ENCODE results near the gene MUTYH.
"Not testable (repeated sequence)": the region's sequence is repeated elsewhere in the genome, so short reads cannot be mapped to it uniquely, and the experiment has no call there.

The MUTYH gene

GRCh38 chr1:45321444-45321843 is 18.8 kb downstream of the MUTYH start:
- DNase-seq, result no peak

- DNase-seq, result no peak
Observed at GRCh38 chr1:45319761-45320160, 20.5 kb downstream of the MUTYH start.

GRCh38 chr1:45317166-45317565 is 23.1 kb downstream of the MUTYH start:
- no peak for DNase-seq

GRCh38 chr1:45314266-45314665 is 26.0 kb downstream of the MUTYH start:
- no peak for DNase-seq

- DNase-seq, result no peak
Observed at GRCh38 chr1:45306905-45307304, 33.3 kb downstream of the MUTYH start.

- DNase-seq, result no peak
Observed at GRCh38 chr1:45306319-45306718, 33.9 kb downstream of the MUTYH start.

GRCh38 chr1:45305231-45305630 is 35.0 kb downstream of the MUTYH start:
- no peak for DNase-seq

GRCh38 chr1:45304311-45305081 is 35.7 kb downstream of the MUTYH start:
- peak; percentile 53 for DNase-seq

GRCh38 chr1:45303520-45304310 is 36.5 kb downstream of the MUTYH start:
- DNase-seq, result peak; percentile 98

GRCh38 chr1:45302505-45303150 is 37.6 kb downstream of the MUTYH start:
- DNase-seq, result no peak

- no peak for DNase-seq
Observed at GRCh38 chr1:45300669-45300997, 39.6 kb downstream of the MUTYH start.

- DNase-seq, result peak; percentile 74
Observed at GRCh38 chr1:45299981-45300668, 40.1 kb downstream of the MUTYH start.

- DNase-seq, result no peak
Observed at GRCh38 chr1:45299296-45299695, 40.9 kb downstream of the MUTYH start.

- no peak for DNase-seq
Observed at GRCh38 chr1:45297666-45298356, 42.4 kb downstream of the MUTYH start.

GRCh38 chr1:45291716-45292115 is 48.5 kb downstream of the MUTYH start:
- no peak for DNase-seq

- DNase-seq, result not testable (repeated sequence)
Observed at GRCh38 chr1:45291002-45291401, 49.2 kb downstream of the MUTYH start.

GRCh38 chr1:45286521-45286920 is 53.7 kb downstream of the MUTYH start:
- not testable (repeated sequence) for DNase-seq

GRCh38 chr1:45284858-45285257 is 55.4 kb downstream of the MUTYH start:
- DNase-seq, result not testable (repeated sequence)

- no peak for DNase-seq
Observed at GRCh38 chr1:45282351-45282750, 57.9 kb downstream of the MUTYH start.

Data from NCI-H1105 (cell line).